ENCODE data around the gene FAM13C.

The FAM13C gene

GRCh38 chr10:59354434-59354833 lies 7.9 kb downstream of the FAM13C start:
- DNase-seq (ENCODE audit: low read depth, low spot score): no peak
- H3K9me3 ChIP-seq (ENCODE audit: low read depth, low read length): no peaks in the 10 kb centered on the region
- no peak overlapping the region for H3K9ac ChIP-seq (ENCODE audit: insufficient read length)
- no peak for TF ChIP-seq FOXP2 (optimal IDR thresholded peaks at IDR 0.05; ENCODE audit: control extremely low read depth, extremely low read length, insufficient read depth)
- no peak for TF ChIP-seq POLR2AphosphoS5 (IDR thresholded peaks at IDR 0.05; ENCODE audit: borderline replicate concordance, low read depth, low read length)
- TF ChIP-seq EZH2 (IDR thresholded peaks at IDR 0.05): no peak
- no peak overlapping the region for H3K4me3 ChIP-seq
- H3K36me3 ChIP-seq (ENCODE audit: insufficient read depth, low read length): no peaks in the 10 kb centered on the region
- no peak overlapping the region for H3K27ac ChIP-seq

- no peak overlapping the region for H3K27ac ChIP-seq
- no peaks in the 10 kb centered on the region for H3K36me3 ChIP-seq (ENCODE audit: insufficient read depth, low read length)
- H3K9me3 ChIP-seq (ENCODE audit: low read depth, low read length): no peaks in the 10 kb centered on the region
- no peak overlapping the region for H3K9ac ChIP-seq (ENCODE audit: insufficient read length)
- TF ChIP-seq POLR2AphosphoS5 (IDR thresholded peaks at IDR 0.05; ENCODE audit: borderline replicate concordance, low read depth, low read length): no peak
- TF ChIP-seq FOXP2 (optimal IDR thresholded peaks at IDR 0.05; ENCODE audit: control extremely low read depth, extremely low read length, insufficient read depth): no peak
- TF ChIP-seq EZH2 (IDR thresholded peaks at IDR 0.05): no peak
- DNase-seq (ENCODE audit: low read depth, low spot score): no peak
- H3K4me3 ChIP-seq: no peak overlapping the region
Observed at GRCh38 chr10:59350558-59350957, 11.8 kb downstream of the FAM13C start.

- TF ChIP-seq FOXP2 (optimal IDR thresholded peaks at IDR 0.05; ENCODE audit: control extremely low read depth, extremely low read length, insufficient read depth): no peak
- H3K27ac ChIP-seq: no peak overlapping the region
- no peak overlapping the region for H3K9ac ChIP-seq (ENCODE audit: insufficient read length)
- DNase-seq (ENCODE audit: low read depth, low spot score): no peak
- no peaks in the 10 kb centered on the region for H3K9me3 ChIP-seq (ENCODE audit: low read depth, low read length)
- H3K36me3 ChIP-seq (ENCODE audit: insufficient read depth, low read length): no peaks in the 10 kb centered on the region
- H3K4me3 ChIP-seq: no peak overlapping the region
Observed at GRCh38 chr10:59346321-59346720, 16.0 kb downstream of the FAM13C start.

- Histone ChIP-seq H3K9ac (ENCODE audit: insufficient read length) (no peak overlapping the region), H3K9me3 (ENCODE audit: low read depth, low read length) (no peaks in the 10 kb centered on the region), H3K27ac (no peak overlapping the region), H3K36me3 (ENCODE audit: insufficient read depth, low read length) (no peaks in the 10 kb centered on the region), H3K4me3 (no peak overlapping the region)
- DNase-seq (ENCODE audit: low read depth, low spot score): no peak
- no peak for TF ChIP-seq FOXP2 (optimal IDR thresholded peaks at IDR 0.05; ENCODE audit: control extremely low read depth, extremely low read length, insufficient read depth)
- TF ChIP-seq EZH2 (IDR thresholded peaks at IDR 0.05): no peak
- no peak for TF ChIP-seq POLR2AphosphoS5 (IDR thresholded peaks at IDR 0.05; ENCODE audit: borderline replicate concordance, low read depth, low read length)
Observed at GRCh38 chr10:59342723-59343122, 19.6 kb downstream of the FAM13C start.

GRCh38 chr10:59342000-59342399 lies 20.3 kb downstream of the FAM13C start:
- Histone ChIP-seq H3K27ac (no peak overlapping the region), H3K9me3 (ENCODE audit: low read depth, low read length) (no peaks in the 10 kb centered on the region), H3K9ac (ENCODE audit: insufficient read length) (no peak overlapping the region), H3K36me3 (ENCODE audit: insufficient read depth, low read length) (no peaks in the 10 kb centered on the region), H3K4me3 (no peak overlapping the region)
- no peak for DNase-seq (ENCODE audit: low read depth, low spot score)
- TF ChIP-seq POLR2AphosphoS5 (IDR thresholded peaks at IDR 0.05; ENCODE audit: borderline replicate concordance, low read depth, low read length) (no peak), FOXP2 (optimal IDR thresholded peaks at IDR 0.05; ENCODE audit: control extremely low read depth, extremely low read length, insufficient read depth) (no peak), EZH2 (IDR thresholded peaks at IDR 0.05) (no peak)

- H3K27ac ChIP-seq: no peak overlapping the region
- no peaks in the 10 kb centered on the region for H3K36me3 ChIP-seq (ENCODE audit: insufficient read depth, low read length)
- H3K9me3 ChIP-seq (ENCODE audit: low read depth, low read length): no peaks in the 10 kb centered on the region
- DNase-seq (ENCODE audit: low read depth, low spot score): no peak
- H3K9ac ChIP-seq (ENCODE audit: insufficient read length): no peak overlapping the region
- TF ChIP-seq POLR2AphosphoS5 (IDR thresholded peaks at IDR 0.05; ENCODE audit: borderline replicate concordance, low read depth, low read length): no peak
- no peak for TF ChIP-seq FOXP2 (optimal IDR thresholded peaks at IDR 0.05; ENCODE audit: control extremely low read depth, extremely low read length, insufficient read depth)
- no peak for TF ChIP-seq EZH2 (IDR thresholded peaks at IDR 0.05)
- no peak overlapping the region for H3K4me3 ChIP-seq
Observed at GRCh38 chr10:59340285-59340684, 22.1 kb downstream of the FAM13C start.

GRCh38 chr10:59339351-59339750 lies 23.0 kb downstream of the FAM13C start:
- H3K4me3 ChIP-seq: no peak overlapping the region
- H3K36me3 ChIP-seq (ENCODE audit: insufficient read depth, low read length): no peaks in the 10 kb centered on the region
- no peak overlapping the region for H3K9ac ChIP-seq (ENCODE audit: insufficient read length)
- no peak overlapping the region for H3K27ac ChIP-seq
- TF ChIP-seq FOXP2 (optimal IDR thresholded peaks at IDR 0.05; ENCODE audit: control extremely low read depth, extremely low read length, insufficient read depth): no peak
- TF ChIP-seq POLR2AphosphoS5 (IDR thresholded peaks at IDR 0.05; ENCODE audit: borderline replicate concordance, low read depth, low read length): no peak
- TF ChIP-seq EZH2 (IDR thresholded peaks at IDR 0.05): no peak
- H3K9me3 ChIP-seq (ENCODE audit: low read depth, low read length): no peaks in the 10 kb centered on the region
- no peak for DNase-seq (ENCODE audit: low read depth, low spot score)

- H3K27ac ChIP-seq: no peak overlapping the region
- TF ChIP-seq POLR2AphosphoS5 (IDR thresholded peaks at IDR 0.05; ENCODE audit: borderline replicate concordance, low read depth, low read length) (no peak), EZH2 (IDR thresholded peaks at IDR 0.05) (no peak), FOXP2 (optimal IDR thresholded peaks at IDR 0.05; ENCODE audit: control extremely low read depth, extremely low read length, insufficient read depth) (no peak)
- DNase-seq (ENCODE audit: low read depth, low spot score): no peak
Observed at GRCh38 chr10:59337201-59337652, 25.1 kb downstream of the FAM13C start.

GRCh38 chr10:59336632-59337031 lies 25.7 kb downstream of the FAM13C start:
- H3K27ac ChIP-seq: no peak overlapping the region
- TF ChIP-seq FOXP2 (optimal IDR thresholded peaks at IDR 0.05; ENCODE audit: control extremely low read depth, extremely low read length, insufficient read depth) (no peak), POLR2AphosphoS5 (IDR thresholded peaks at IDR 0.05; ENCODE audit: borderline replicate concordance, low read depth, low read length) (no peak), EZH2 (IDR thresholded peaks at IDR 0.05) (no peak)

More at GRCh38 chr10:59337201-59337652, 25.1 kb downstream of the FAM13C start:
- Histone ChIP-seq H3K9me3 (ENCODE audit: low read depth, low read length) (no peaks in the 10 kb centered on the region), H3K4me3 (no peak overlapping the region), H3K36me3 (ENCODE audit: insufficient read depth, low read length) (no peaks in the 10 kb centered on the region), H3K9ac (ENCODE audit: insufficient read length) (no peak overlapping the region)

More at GRCh38 chr10:59336632-59337031, 25.7 kb downstream of the FAM13C start:
- Histone ChIP-seq H3K36me3 (ENCODE audit: insufficient read depth, low read length) (no peaks in the 10 kb centered on the region), H3K4me3 (no peak overlapping the region), H3K9me3 (ENCODE audit: low read depth, low read length) (no peaks in the 10 kb centered on the region), H3K9ac (ENCODE audit: insufficient read length) (no peak overlapping the region)
- no peak for DNase-seq (ENCODE audit: low read depth, low spot score)
